Peyer's patch (tissue), 4 donors: ENCODE results near the gene SIGLEC9.

Experiments used
- CTCF ChIP-seq, 6 experiments: fragments of 450-650 bp in 4 of 6; fragments of 200-600 bp in 2 of 6; sonication (generic) in 1 of 6; IDR thresholded peaks; one replicate each; pipeline ENCODE4 v1.5.1; 2017 to 2019; ENCODE audit warnings: antibody characterized with exemption in 6 of 6, mild to moderate bottlenecking in 3 of 6, moderate library complexity in 1 of 6
- POLR2A ChIP-seq, 2 donors: fragments of 450-650 bp; IDR thresholded peaks; one replicate each; pipeline ENCODE4 v1.5.1; 2017; ENCODE audit warnings: antibody characterized with exemption in 2 of 2, mild to moderate bottlenecking in 2 of 2, moderate library complexity in 2 of 2

DNA sequence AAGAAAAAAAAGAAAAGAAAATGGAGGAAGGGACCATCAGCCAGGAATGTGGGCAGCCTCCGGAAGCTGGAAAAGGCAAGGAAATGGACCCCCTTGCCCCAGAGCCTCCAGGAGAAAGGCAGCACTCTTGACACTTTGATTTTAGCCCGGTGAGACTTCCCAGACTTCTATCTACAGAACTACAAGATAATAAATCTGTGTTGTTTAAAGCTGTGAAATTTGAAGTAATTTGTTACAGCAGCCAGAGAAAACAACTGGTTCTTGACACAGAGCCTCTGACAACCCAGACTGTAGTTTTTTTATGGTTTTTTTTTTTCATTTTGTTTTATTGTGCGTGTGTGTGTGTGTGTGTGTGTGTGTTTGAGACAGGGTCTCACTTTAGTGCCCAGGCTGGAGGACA is 24.1 kb upstream of the SIGLEC9 start:
- TF ChIP-seq CTCF (IDR thresholded peaks at IDR 0.05) (no peak), POLR2A (IDR thresholded peaks at IDR 0.05) (no peak)
